Stimulated activated CD4-positive, alpha-beta T cell treated with anti-CD3 and anti-CD28 coated beads, Interleukin-2, amount 100 ng/mL, for 24 hours (primary cell): ENCODE data around the gene TLE3.

ENCODE experiments used
- DNase-seq, 2 donors: peaks; one replicate each; pipeline ENCODE4 v3.0.0-alpha.2; 2020

TLE3 gene

DNA sequence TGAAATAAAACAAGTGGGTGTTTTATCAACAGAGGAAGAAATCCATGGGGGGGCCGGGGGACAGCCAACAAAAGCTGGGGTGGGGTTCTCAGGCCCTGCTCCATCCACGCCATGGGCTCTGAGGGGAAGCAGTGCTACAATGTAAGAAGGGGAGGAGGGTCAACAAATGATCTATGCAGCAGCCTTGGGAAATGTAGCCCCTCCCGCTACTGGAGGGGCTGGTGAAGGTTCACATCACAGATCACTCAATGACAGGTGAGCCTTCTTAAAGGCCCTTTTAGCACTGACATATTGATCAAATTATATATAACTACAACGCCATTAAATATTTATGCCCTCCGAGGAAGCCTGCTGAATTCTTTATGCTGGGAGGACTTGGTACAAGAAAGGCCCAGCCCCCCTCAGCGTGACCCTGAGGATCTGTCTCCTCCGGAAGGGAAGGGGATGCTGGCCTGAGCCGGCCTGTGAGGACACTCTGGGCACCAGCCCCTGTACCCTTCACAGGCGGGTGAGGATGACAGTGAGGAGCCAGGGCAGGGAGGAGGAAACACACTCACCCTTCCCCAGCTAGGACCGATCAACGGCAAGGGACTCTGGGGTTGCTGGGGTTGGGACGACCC, 15.3 kb downstream of the TLE3 start:
- no peak for DNase-seq

DNA sequence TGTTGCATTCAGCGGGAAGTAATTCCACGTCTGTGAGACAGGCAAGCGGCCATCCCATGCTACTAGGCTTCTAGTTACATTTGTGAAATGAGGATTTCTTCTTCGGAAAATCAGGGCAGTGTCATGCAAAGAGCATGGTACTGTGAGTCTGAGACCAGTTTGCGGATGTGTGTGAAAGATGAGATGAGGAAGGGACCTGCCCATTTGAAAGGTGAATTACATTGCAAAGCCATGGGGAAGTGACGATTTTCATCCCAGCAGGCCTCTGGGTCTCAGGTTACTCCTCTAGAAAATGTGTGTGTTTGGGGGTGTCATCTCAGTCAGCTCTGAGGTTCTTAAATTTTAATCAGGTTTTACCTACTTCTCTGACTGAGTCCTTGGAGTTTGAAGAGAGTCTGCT, 16.1 kb downstream of the TLE3 start:
- no peak for DNase-seq

GRCh38 chr15:70080347-70080746, 17.4 kb downstream of the TLE3 start:
- DNase-seq, result no peak

- DNase-seq, result no peak
These were observed 17.8 kb downstream of the TLE3 start for GRCh38 chr15:70079888-70080287.

- no peak for DNase-seq
These were observed 18.9 kb downstream of the TLE3 start for GRCh38 chr15:70078578-70079417.

GRCh38 chr15:70077188-70078147, 20.2 kb downstream of the TLE3 start:
- no peak for DNase-seq

- no peak for DNase-seq
These were observed 23.3 kb downstream of the TLE3 start for GRCh38 chr15:70074380-70074779.

- no peak for DNase-seq
These were observed 25.2 kb downstream of the TLE3 start for GRCh38 chr15:70072479-70072878.

DNA sequence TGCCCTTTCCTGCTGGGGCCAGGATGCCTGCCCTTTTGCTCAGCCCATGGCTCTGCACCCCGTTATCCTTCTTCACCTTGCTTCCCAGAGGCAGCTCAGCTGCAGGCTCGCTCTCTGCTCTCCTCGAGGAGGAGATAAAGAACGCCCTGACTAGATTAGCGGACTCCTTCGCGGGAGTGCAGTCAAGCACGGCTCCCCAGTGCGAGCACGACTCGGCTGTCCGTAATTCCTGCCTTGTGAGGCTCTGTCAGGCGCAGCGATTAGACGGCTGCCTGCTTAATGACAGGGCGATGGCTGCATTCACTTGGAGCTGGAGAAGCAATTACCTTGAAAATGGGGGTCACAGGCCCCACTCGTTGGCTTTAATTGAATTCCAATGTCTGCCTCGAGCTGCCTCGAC, 25.9 kb downstream of the TLE3 start:
- DNase-seq, result no peak

DNA sequence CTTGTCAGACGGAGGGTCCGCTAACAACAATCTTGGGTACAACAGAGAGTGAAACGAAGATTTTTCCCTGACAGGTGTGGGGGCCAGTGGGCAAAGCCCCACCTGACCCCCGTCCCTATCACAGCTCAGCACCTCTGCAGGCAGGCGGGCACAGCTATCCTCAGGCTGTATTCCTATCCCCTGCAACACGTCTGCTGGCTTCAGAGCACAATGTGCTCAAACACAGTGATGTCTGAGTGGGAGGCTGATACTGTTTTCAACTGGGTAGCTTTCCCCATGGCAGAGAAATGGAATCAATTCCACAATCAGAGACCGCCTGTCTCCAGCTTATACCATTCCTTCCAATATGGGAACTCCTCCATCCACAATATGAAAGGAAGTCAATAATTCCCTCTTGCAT, 28.0 kb downstream of the TLE3 start:
- no peak for DNase-seq

- DNase-seq, result no peak
These were observed 28.7 kb downstream of the TLE3 start for GRCh38 chr15:70068783-70069565.

GRCh38 chr15:70067681-70068080, 30.0 kb downstream of the TLE3 start:
- DNase-seq, result no peak

GRCh38 chr15:70067011-70067410, 30.7 kb downstream of the TLE3 start:
- no peak for DNase-seq

DNA sequence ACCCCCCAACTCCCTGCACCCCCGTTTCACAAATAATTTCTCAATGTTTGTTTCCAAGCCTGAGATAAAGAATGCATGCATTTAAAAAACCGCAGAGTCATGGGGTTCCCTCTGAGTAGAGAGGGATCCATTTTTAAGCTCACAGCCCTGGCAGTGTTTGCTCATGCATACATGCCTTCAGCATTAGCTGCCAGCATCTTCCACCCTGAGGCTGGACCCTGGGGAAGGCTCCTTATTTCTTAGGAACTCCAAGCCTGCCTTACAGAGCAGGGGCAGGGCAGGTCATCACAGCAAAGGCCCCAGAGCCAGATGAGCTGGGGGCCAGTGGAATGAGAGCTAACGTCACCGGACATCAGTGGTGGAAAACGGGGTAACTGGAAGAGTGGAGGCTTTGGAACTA, 31.3 kb downstream of the TLE3 start:
- no peak for DNase-seq

- DNase-seq, result no peak
These were observed 31.7 kb downstream of the TLE3 start for GRCh38 chr15:70066004-70066403.

GRCh38 chr15:70065006-70065722, 32.6 kb downstream of the TLE3 start:
- no peak for DNase-seq

GRCh38 chr15:70064441-70064840, 33.3 kb downstream of the TLE3 start:
- no peak for DNase-seq

DNA sequence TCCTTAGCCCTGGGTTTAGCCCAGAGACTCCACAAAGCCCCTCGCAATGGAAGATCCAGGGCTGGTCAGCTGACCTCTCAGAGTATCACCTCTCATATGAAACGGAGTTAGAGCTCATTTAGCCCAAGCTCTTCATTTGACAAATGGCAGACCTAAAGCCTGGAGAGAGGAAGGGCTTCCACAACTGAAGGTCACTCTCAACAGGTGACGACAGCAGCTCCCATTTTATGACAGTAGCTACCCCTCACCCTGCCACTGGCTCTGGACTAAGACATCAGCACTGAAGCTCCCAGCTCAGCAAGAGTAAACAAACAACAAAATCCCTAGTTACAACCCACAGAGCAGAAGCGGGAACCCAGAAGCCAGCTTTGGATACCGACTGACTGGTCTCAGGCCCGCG, 33.7 kb downstream of the TLE3 start:
- no peak for DNase-seq

- DNase-seq, result no peak
These were observed 34.3 kb downstream of the TLE3 start for GRCh38 chr15:70063261-70063925.

GRCh38 chr15:70062321-70062956, 35.3 kb downstream of the TLE3 start:
- DNase-seq, result no peak
